ENCODE data around the gene CCDC150.

- TF ChIP-seq CTCF (IDR thresholded peaks at IDR 0.05; ENCODE audit: insufficient read depth, low read length) = no peak
- TF ChIP-seq POLR2AphosphoS5 (IDR thresholded peaks at IDR 0.05; ENCODE audit: low read depth) = no peak
- TF ChIP-seq SPI1 (IDR thresholded peaks at IDR 0.05; ENCODE audit: borderline replicate concordance, low read depth) = no peak
- no peak for TF ChIP-seq REST (IDR thresholded peaks at IDR 0.05; ENCODE audit: insufficient replicate concordance, low read depth)
These were observed 750 bp upstream of the CCDC150 start for GRCh38 chr2:196638765-196639164.

Measured in HL-60 (cell line).